Stimulated activated CD4-positive, alpha-beta T cell treated with anti-CD3 and anti-CD28 coated beads, Interleukin-1b, Interleukin-23, amount 100 ng/mL, for 4 hours (primary cell): ENCODE results near the gene ROCK1.
"Not testable (repeated sequence)": the region's sequence is repeated elsewhere in the genome, so short reads cannot be mapped to it uniquely, and the experiment has no call there.

ENCODE experiments used
- DNase-seq, 2 donors: peaks; one replicate each; pipeline ENCODE4 v3.0.0-alpha.2; 2020; ENCODE audit warnings: low read depth in 2 of 2

The ROCK1 gene

DNA sequence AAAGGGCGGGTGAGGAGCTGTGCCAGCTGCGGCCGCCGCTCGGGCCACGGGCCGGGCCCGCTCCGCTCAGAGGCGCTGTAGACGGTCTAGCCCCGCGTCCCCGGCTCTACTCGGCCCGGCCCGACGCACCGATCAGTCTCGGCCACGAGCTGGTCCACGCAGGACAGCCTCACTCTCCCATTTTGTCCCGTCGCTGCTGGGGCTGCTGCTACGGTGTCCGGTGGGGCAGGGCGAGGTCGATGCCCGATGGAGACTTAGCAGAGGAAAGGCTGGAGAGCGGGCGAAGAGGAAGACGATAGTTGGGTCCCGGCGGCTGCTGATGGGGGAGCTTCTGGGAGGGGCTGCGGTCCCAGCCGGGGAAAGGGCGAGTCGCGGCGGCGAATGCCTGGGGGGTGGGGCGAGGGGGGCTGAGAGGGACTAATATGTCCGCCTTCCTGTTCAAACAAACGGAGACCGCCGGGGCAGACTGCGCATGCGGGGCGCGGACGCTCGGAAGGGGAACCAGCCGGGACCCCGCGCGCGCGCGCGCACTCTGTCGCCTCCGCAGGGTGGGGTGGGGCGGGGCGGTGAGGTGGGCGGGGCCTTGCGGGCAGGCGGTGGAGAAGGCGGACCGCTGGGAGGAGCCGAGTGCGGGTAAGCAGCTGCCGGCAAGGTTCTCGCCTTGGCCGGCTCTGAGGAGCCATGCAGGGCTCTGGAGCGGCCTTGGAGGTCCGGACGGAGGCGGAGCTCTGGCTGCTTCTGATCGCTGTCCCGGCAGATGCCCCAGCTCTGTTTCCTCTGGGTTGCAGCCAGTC, at the start of gene ROCK1:
Gene ROCK1 (minus strand): TSS at position 468 of the 794 bp plus-strand sequence. CDS start 903 bp downstream, outside the sequence.
- DNase-seq: peak; percentile 98 to 99

GRCh38 chr18:21155443-21155842, 43.8 kb upstream of the ROCK1 start:
- DNase-seq: no peak

DNA sequence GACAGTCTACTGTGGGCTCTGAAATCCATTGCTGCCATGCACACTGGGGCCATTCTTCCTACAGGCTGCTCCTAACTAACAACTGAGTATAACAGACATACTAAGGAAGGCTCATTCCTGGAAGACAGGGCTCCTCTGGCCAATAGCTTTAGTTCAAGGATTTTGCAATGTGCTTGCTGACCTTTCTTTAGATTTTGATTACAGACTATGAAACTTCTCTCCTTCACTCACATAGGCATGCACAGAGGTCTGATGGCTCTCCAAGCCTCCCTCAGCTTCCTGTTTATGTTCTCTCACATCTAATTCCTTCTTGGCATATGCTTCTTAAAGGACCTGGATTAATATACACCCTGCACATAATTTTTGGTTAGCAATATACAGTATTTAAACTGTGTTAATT, 34.4 kb upstream of the ROCK1 start:
- DNase-seq: no peak

GRCh38 chr18:21145371-21145770, 33.8 kb upstream of the ROCK1 start:
- DNase-seq: no peak

DNA sequence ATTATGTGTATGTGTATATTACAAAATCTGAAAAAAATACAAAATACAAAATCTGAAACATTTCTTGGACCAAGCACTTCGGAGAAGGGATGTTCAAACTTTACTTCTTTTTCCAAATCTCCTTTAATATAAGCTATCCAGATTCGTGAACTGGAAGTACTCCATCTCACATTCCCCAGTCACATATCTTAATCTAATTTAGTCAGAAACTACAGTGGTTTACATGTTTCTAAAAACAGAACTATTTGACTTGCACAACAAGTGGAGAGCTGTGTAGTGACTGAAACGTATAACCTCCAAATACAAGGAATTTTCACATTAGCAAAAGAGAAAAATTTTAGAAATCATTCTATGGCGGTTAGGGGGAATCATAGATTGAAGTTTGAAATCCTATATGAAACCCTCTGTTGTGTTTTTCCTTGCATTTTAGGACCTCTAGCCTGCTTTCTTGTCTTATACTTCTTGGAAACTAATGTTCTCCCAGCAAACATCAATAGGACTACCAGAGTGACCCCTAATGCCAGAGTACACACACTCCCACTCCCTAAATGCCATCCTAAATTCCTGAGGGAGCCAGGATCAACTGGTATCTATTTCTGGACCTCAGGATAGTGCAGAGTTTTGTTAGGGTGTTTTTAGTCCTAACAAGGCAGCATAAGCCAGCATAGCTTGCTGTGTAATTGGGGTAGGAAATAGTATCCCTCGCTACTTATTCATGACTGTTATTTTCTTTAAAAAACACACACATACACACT, 30.2 kb upstream of the ROCK1 start:
- DNase-seq: no peak

- not testable (repeated sequence) for DNase-seq
Observed at GRCh38 chr18:21137719-21138488, 26.3 kb upstream of the ROCK1 start.

DNA sequence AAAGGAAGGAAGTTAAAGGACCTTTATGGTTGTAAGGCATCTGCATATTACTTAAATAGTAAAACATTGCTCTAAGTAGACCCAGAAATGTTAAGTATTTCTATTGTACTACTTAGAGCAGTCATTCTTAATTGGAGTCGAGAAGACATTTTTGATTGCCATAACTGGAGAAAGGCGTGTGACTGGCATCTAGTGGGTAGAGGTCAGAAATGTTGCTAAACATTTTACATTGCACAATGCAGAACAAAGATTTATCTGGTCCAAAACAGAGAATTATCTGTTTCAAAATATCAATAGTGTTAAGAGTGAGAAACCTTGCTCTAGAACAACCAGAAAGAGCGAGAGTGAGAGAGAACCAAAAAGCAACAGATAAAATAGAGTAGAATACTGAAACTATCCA, 23.3 kb upstream of the ROCK1 start:
- peak in 1 of 2 donors; percentile 5 for DNase-seq

DNA sequence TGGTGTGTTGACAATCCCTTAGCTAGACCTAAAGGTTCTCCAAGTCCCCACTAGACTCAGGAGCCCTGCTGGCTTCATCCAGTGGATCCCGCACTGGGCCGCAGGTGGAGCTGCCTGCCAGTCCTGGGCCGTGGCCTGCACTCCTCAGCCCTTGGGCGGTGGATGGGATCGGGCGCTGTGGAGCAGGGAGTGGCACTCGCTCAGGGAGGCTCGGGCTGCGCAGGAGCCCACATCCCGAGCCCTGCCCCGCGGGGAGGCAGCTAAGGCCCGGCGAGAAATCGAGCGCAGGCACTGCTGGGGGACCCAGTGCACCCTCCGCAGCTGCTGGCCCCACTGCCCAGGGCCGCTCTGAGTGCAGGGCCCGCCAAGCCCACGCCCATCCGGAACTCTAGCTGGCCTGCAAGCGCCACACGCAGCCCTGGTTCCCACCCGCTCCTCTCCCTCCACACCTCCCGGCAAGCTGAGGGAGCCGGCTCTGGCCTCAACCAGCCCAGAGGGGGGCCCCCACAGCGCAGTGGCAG, 20.8 kb upstream of the ROCK1 start:
- no peak for DNase-seq

- no peak for DNase-seq
Observed at GRCh38 chr18:21131698-21132227, 20.1 kb upstream of the ROCK1 start.

GRCh38 chr18:21129566-21130216, 18.1 kb upstream of the ROCK1 start:
- no peak for DNase-seq

GRCh38 chr18:21123290-21123926, 11.8 kb upstream of the ROCK1 start:
- DNase-seq: no peak

DNA sequence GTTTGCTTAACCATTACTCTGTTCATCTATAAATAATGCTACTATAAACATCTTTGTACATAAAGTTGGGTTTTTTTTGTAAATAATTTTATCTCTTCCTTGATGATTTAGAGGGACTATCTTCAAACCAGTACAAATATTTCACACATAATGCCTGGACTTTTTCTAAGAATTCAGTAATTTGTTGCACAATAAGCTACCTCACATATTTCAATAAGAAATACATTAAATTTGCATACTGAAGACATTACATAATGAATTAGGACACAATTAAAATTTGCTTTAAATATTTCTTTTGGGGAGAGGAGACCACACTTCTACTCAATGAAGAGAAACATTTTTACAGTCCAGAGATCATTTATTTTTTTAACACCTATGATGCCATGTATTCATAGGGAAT, 7.2 kb upstream of the ROCK1 start:
- DNase-seq: no peak

- no peak for DNase-seq
Observed at GRCh38 chr18:21117409-21118131, 6.0 kb upstream of the ROCK1 start.

GRCh38 chr18:21115519-21116411, 4.2 kb upstream of the ROCK1 start:
- DNase-seq: no peak

- DNase-seq: no peak
Observed at GRCh38 chr18:21112543-21113105, 1.0 kb upstream of the ROCK1 start.

- peak; percentile 25 to 39 for DNase-seq
Observed at GRCh38 chr18:21112140-21112473, 494 bp upstream of the ROCK1 start.

DNA sequence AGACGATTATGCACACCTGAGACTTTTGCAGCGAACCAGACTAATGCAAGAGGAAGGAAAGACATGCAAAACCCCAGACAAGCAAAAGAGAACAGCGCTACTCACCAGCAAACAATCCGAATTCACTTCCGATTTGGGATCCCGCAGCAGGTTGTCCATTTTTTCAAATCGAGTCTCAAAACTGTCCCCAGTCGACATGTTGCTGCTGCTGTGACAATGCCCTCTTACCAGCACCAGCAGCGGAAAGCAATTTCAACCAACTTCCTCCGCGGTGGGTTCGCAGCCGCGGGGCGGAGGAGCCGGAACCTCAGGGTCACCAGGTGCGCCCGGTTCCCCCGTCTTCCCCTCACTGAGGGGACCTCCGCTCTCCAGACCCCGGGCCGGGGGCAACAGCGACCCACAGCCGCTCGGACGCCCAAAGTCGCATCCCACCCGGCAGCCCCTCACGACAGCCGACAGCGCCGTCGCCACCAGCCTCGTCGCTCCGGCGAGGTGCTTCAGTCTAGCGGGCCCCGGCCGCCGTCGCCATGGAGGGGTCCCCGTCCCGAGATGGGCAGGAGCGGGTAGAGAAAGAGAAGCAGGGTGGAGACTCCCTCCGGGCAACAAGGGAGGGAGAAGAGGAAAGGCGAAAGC, 784 bp downstream of the ROCK1 start:
- peak; percentile 34 to 43 for DNase-seq

GRCh38 chr18:21109936-21110712, 1.5 kb downstream of the ROCK1 start:
- DNase-seq: no peak
